Epithelial cell of prostate (primary cell): ENCODE results near the gene SLC4A1AP.

Experiments
- DNase-seq: peaks from one replicate; pipeline ENCODE4 v3.0.0-alpha.2; 2011; ENCODE audit warnings: low read depth, low spot score
- H3K27ac ChIP-seq: fragments of 450-650 bp; 2 replicates; pipeline ENCODE4 v1.5.1; 2017; ENCODE audit warnings: mild to moderate bottlenecking

The SLC4A1AP gene

GRCh38 chr2:27689424-27689823, 25.7 kb downstream of the SLC4A1AP start:
- peak overlapping the region; percentile 50 for H3K27ac ChIP-seq
- peak; percentile 49 for DNase-seq

GRCh38 chr2:27690052-27690451, 26.4 kb downstream of the SLC4A1AP start:
- peak overlapping the region; percentile 50 for H3K27ac ChIP-seq
- no peak for DNase-seq

DNA sequence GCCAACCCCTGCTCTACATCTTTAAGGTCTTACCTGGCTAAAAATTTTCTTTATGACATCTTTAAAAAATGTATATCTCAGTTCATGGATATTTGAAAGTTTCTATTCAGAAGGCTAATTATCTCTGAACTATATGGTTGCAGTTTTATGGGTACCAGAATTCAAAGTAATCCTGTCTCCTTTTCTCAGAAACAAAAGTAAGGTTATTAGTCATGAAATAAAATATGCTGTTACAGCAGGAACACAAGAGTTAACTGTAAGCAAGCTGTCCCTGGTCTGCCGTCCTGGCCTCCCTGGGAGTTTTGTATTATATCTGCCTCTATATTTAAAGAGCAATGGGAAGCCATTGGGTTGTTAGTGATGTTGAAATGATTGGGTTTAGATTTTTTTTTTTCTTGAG, 34.0 kb downstream of the SLC4A1AP start:
- DNase-seq: no peak
- H3K27ac ChIP-seq: no peak overlapping the region

DNA sequence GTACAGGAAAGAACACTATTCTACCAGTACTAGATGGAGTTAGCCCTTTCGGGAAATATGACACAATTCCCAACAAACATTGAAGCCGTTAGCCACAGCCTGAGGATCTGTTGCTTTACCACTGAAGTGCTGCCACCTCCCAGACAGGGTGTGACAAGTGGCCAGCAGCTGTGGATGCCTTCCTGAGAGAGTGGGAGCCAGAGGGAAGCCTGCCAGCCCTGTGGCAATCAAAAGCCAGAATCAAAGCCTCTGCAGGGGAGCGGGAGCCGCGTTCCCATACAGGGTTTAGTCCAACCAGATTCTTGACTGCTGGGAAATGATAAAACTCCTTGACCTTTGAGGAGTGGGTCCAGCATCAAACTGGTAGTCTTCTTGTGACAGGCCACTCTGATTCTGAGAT, 38.0 kb downstream of the SLC4A1AP start:
- H3K27ac ChIP-seq: no peak overlapping the region
- DNase-seq: no peak

GRCh38 chr2:27702302-27702701, 38.6 kb downstream of the SLC4A1AP start:
- no peak for DNase-seq
- no peak overlapping the region for H3K27ac ChIP-seq

GRCh38 chr2:27703638-27704341, 40.1 kb downstream of the SLC4A1AP start:
- peak overlapping the region; percentile 99 for H3K27ac ChIP-seq
- no peak for DNase-seq

GRCh38 chr2:27704342-27704876, 40.7 kb downstream of the SLC4A1AP start:
- DNase-seq: no peak
- peak overlapping the region; percentile 99 for H3K27ac ChIP-seq

DNA sequence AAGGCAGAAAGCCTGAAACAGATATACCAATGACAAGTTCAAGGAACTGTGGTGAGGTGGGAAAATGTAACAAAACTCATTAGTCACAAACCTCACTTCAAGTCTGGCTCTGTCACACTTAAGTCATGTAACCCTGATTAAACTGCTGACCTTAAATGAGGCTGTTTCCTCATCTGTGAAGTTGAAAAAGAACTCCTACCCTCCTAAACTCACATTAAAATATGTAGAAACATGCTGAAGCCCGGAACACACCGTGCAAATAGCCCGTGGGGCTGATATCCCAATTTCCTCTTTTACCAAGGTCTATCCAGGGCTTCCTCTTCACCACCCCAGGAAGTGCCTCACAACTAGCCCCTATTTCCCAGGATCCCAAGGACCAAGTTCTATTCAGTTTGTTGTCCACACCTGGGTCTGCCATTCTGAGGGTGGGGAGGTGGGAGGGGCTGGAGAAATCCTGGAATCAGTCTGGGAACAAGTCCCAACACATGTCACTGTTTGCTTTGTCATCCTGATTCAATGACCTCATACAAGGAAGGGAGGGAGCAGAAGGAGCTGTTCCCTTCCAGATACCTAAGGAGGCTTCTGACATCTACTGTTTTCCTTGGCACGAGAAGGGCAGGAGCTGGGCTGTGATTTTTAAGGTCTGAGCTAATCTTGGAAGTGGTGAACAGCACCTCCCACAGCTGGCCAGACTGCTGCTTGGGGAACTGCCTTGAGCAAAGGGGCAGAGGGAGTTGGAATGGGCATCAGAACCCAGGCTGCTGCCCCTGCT, 42.3 kb downstream of the SLC4A1AP start:
- H3K27ac ChIP-seq: peak overlapping the region; percentile 99
- DNase-seq: peak; percentile 98

DNA sequence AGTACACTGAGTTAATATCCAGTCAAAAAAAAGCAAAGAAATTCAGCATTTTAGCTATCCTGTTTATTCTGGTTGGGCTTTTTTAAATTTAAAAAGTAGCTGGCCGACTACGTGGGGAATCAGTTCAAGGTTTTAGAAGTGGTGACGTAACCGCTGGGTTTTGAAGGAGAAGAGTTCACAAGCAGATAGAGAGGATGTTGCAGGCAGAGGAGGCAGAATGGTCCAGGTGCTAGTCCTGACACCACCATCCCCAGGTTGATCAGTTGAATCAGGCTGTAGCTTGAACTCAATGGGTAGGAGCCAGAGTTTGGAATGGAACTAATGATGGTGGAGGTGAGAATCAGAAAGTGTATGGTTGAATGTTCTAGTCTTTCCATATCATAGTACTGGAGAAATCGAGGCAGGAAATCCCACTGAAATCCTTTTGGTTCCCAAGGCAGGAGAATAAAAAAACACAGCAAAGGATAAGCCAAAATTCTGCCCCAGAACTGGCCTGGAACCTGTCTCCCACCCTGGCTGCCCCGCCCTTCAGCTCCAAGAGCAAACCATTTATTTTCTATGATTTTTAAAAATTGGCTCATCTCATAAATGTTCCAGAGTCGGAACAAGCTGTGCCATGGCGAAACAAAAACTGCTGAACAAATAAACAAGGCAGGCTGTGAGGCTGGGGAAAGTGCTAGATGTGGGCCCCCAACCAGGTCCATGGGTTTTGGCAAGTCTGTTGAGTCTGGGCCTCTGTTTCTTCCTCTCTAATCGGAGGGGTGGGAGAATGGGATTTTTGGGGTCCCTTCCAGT, 44.0 kb downstream of the SLC4A1AP start:
- H3K27ac ChIP-seq: peak overlapping the region; percentile 99
- DNase-seq: no peak

DNA sequence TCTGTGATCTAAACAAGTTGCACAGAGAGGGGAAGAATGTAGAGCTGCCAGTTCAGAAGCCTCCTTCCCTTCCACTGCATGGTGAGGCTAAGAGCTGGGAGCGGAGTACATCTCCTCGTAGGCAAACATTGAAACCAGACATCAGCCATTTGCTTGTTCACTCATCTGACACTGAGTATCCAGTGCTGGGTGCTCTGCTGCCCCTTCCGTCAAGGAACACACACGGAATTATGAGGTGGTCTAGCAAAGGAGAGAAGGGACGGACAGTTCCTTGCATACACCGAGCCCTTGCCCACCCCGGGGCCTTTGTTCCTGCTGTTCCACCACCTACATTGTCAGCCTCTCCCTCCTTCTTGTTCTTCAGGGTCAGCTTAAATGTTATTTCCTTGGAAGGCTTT, 44.6 kb downstream of the SLC4A1AP start:
- no peak overlapping the region for H3K27ac ChIP-seq
- no peak for DNase-seq

- no peak for DNase-seq
- no peak overlapping the region for H3K27ac ChIP-seq
Observed at GRCh38 chr2:27708666-27709065, 45.0 kb downstream of the SLC4A1AP start.

DNA sequence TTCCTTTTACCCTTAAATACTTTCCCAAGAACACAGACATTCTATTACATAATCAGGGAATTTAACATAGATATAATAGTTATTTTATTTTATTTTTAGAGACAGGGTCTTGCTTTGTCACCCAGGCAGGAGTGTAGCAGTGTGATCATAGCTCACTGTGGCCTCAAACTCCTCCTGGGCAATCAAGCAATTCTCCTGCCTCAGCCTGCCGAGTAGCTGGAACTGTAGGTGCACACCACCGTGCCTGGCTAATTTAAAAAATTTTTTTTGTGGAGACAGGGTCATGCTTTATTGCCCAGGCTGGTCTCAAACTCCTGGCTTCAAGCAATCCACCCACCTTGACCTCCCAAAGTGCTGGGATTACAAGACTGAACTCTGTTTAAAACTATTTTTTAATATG, 45.6 kb downstream of the SLC4A1AP start:
- no peak for DNase-seq
- no peak overlapping the region for H3K27ac ChIP-seq

DNA sequence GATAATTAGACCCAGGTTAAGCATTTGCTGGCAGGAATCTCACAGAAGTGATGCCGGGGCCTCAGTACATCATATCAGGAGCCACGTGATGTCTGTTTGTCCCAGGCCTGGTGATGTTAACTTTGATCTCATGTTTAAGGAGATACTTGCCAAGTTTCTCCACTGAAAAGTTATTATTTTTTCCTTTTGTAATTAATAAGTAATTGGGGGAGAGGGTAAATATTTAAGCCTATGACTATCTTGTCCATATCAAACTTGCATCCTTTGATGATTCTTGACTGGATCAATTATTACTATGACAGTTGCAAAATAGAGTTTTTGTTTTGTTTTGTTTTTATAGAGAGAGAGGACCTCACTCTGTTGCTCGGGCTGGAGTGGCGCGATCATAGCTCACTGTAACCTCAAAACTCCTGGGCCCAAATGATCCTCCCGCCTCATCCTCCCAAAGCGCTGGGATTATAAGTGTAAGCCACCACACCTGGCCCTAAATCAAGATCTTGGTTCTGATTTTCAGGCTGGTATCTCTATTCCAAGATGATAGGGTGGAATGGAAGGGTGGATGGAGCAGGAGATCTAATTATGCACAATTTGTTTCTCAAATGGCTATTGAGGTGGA, 46.4 kb downstream of the SLC4A1AP start:
- H3K27ac ChIP-seq: no peak overlapping the region
- no peak for DNase-seq

DNA sequence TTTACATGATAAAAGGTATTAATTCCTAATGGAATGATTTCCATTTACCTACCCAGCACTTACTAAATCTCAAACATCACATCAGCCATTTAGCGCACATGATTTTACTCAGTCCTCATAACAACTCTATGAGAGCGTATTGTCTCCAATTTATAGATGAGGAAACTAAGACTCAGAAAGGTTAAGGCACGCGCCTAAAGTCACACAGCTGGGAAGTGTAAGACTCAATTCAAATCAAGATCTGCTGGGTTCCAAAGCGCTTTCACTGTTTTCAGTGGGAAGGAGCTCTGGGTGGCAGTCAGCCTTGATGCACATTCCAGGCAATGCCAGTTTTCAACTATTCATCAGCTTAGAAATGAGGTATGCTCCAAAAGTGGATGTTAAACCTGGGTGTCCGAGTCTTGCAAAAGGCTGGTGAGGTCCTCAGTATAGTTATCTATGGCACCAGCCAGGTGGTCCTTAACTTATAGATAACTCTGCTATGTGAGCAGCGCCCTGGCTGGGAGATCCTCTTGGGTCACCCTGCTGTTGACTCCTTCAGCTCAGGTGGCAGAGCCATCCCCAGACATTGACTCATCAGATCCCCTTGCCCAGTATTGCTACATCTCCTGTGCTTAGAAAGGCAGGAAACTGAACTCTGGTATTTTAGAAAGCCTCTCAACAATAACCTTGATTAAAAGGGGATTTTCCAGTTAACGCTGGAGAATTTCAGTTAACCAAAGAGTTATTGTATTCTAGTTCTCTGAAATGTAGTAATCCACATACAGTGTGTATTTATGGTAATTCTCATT, 47.1 kb downstream of the SLC4A1AP start:
- no peak for DNase-seq
- no peak overlapping the region for H3K27ac ChIP-seq

GRCh38 chr2:27711804-27712203, 48.1 kb downstream of the SLC4A1AP start:
- no peak overlapping the region for H3K27ac ChIP-seq
- DNase-seq: no peak

GRCh38 chr2:27712522-27712921, 48.8 kb downstream of the SLC4A1AP start:
- DNase-seq: no peak
- H3K27ac ChIP-seq: no peak overlapping the region

- no peak overlapping the region for H3K27ac ChIP-seq
- DNase-seq: no peak
Observed at GRCh38 chr2:27713201-27713600, 49.5 kb downstream of the SLC4A1AP start.

- no peak overlapping the region for H3K27ac ChIP-seq
- DNase-seq: no peak
Observed at GRCh38 chr2:27714053-27714452, 50.4 kb downstream of the SLC4A1AP start.

- H3K27ac ChIP-seq: no peak overlapping the region
Observed at GRCh38 chr2:27714851-27715291, 51.2 kb downstream of the SLC4A1AP start.

More at GRCh38 chr2:27714851-27715291, 51.2 kb downstream of the SLC4A1AP start:
- no peak for DNase-seq
